Esophagus (tissue), 2 donors: ENCODE results near the gene KLF16. TPM values are rescaled to one million over a fixed set of nuclear protein-coding genes. Genes with fewer than 3 reads are reported as not detected.

Source experiments
- H3K27ac ChIP-seq, 2 donors: one replicate each; pipeline ENCODE4 v1.5.1; 2013; ENCODE audit warnings: low read depth in 2 of 2, mild to moderate bottlenecking in 2 of 2, inconsistent platforms in 1 of 2, low read length in 1 of 2, moderate library complexity in 1 of 2
- H3K27me3 ChIP-seq, 2 donors: one replicate each; pipeline ENCODE4 v1.6.1; 2013; ENCODE audit warnings: low read length in 2 of 2, control low read depth in 1 of 2, mild to moderate bottlenecking in 1 of 2; ENCODE audit not compliant: insufficient read depth in 2 of 2, control insufficient read depth in 1 of 2
- H3K36me3 ChIP-seq, 2 donors: one replicate each; pipeline ENCODE4 v1.6.1; 2013; ENCODE audit warnings: low read length in 1 of 2; ENCODE audit not compliant: control insufficient read depth in 2 of 2, insufficient read depth in 2 of 2
- H3K4me1 ChIP-seq, 2 donors: one replicate each; pipeline ENCODE4 v1.6.1; 2013; ENCODE audit warnings: low read length in 1 of 2; ENCODE audit not compliant: control insufficient read depth in 2 of 2, insufficient read depth in 2 of 2
- H3K4me3 ChIP-seq, 2 donors: one replicate each; pipeline ENCODE4 v1.5.1; 2013; ENCODE audit warnings: low read length in 2 of 2, mild to moderate bottlenecking in 2 of 2, low read depth in 1 of 2, moderate library complexity in 1 of 2
- H3K9me3 ChIP-seq, 2 donors: one replicate each; pipeline ENCODE4 v1.6.1; 2013; ENCODE audit warnings: mild to moderate bottlenecking in 2 of 2, low read depth in 1 of 2, low read length in 1 of 2, moderate library complexity in 1 of 2; ENCODE audit not compliant: control insufficient read depth in 2 of 2, insufficient read depth in 1 of 2
- WGBS, 2 donors: extraction: QIAGEN DNeasy Blood & Tissue Kit; methylation state at CpG; one replicate each; pipeline ENCODE4 v1.1.7; 2013; 5-methylcytosine and 5-hydroxymethylcytosine counted together
- polyA plus RNA-seq, 2 donors: library from polyadenylated mRNA; stranded (reverse); fragments of 200-250 nt; gene quantifications; one replicate each; pipeline ENCODE4 v1.2.3, GENCODE V29; 2013
- donor health status: healthy with polysubstance abuse.
- donor health status: Bipolar disorder and iron deficiency.

The KLF16 gene
- polyA plus RNA-seq, 2 donors = 9.3 to 13.5 TPM

DNA sequence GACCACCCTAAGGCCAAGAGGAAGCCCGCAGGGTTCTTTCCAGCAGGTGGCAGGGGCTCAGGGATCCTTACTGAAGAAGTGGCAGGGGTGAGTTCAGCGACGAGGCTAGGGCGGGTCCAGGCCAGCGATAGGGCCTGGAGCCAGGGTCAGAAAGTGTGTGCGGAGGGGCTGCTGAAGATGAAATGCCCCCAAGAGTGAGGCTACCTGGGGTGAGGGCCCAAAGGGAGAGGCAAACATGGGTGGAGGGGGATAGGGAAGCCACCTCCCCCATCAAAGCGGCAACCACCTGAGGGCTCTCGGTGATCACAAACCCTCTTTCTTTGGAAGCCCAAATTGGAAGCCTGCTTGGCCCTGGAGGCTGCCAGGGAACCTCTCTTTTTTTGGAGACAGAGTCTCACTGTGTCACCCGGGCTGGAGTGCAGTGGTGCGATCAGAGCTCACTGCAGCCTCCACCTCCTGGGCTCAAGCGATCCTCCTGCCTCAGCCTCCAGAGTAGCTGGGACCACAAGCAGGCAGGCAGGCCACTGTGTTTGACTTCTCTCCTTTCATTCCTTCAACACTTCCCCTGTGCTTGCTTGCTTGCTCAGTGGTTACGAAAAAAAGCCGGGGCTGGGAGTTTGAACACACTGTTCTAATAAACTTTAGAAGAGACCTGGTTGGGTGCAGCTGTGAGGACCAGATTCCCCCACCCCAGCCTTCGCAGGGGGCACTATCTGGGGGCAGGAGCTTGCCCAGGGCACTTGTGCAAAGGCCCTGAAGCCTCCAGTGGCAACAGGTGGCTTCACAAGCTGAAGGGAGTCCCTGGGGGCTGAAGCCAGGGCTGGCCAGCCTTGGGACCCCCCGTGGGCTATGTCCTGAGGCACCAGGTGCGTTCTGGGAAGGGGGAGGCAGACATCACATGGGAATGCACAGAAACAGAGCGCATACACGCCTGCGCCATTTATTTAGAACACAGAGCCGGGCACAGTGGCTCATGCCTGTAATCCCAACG is 49.9 kb downstream of the KLF16 start:
- Histone ChIP-seq H3K36me3 (peaks cover 6 to 30% of the 10 kb centered on the region in 2 donors), H3K4me3 (peak overlapping the region; percentile 40 to 48), H3K27ac (peak overlapping the region; percentile 43 to 83), H3K27me3 (no peaks in the 10 kb centered on the region), H3K4me1 (peaks cover 6 to 9% of the 10 kb centered on the region in 2 donors), H3K9me3 (no peaks in the 10 kb centered on the region)
- 60 to 66% methylated on average over 21 of the region's 21 CpGs for WGBS, 2 donors

DNA sequence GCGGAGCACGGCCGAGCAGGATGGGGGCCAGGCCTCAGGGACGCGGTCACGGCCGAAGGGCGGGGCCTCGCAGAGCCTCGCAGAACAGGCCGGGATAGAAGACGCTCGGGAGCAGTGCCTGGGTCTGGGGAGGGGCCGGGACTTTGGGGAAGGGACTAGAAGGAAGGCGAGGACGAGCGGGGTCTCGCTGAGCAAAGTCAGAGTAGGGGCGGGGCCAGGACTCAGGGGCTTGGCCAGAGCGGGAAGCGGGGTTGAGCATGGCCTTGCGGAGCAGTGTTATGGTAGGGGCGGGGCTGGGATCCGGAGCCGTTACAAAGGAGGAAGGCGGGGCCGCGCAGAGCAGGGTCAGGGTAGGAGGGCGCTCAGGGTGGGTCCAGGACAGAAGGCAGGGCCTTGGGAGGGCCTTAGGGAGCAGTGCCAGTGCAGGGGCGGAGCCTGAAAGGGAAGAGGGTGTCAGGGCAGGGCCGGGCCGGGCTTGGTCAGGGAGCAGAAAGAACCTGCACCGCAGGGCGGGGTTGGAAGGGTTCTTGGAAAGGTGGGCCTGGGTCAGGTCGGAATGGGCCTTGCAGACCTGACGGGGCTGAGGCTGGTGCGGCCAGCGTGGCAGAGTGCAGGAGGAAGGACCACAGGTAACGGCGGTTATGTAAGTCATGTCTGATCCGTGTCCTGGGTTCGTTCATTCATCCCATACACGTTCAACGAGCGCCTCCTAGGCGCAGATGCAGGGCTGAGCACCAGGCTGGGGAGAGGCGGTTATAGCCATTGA is 50.8 kb downstream of the KLF16 start:
- Histone ChIP-seq H3K27me3 (no peaks in the 10 kb centered on the region), H3K4me1 (peaks cover 6 to 16% of the 10 kb centered on the region in 2 donors), H3K27ac (peak overlapping the region; percentile 43 to 83), H3K36me3 (peaks cover 4 to 22% of the 10 kb centered on the region in 2 donors), H3K4me3 (peak overlapping the region; percentile 40 to 48), H3K9me3 (no peaks in the 10 kb centered on the region)
- 0% methylated on average over 41 to 47 of the region's 47 CpGs for WGBS, 2 donors

DNA sequence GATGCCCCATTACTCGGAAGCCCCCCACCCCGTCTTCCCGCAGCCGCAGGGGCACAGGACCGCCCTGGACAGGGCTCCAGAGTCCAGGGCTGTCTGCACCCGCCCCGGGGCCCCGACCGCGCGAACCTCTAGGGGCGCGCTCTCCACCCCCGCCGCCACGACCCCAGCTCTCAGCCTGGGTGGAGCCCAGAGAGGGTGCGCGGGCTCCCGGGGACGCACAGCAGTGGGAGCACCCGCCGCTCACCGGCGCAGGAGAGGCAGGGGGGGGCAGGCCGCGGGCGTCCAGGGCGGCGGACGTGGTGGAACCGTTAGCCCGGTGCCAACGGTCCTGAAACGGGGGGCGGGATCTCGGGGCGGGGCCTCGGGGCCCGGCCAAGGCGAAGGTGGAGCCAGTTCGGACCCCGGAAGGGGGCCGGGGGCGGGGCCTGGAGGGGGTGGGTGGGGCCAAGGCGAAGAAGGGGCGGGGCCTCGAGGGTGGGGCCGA is 51.4 kb downstream of the KLF16 start, which contains the start of gene ATP8B3:
ATP8B3 (minus strand) TSS at position 335 of the 484 bp plus-strand sequence. CDS start 540 bp downstream, outside the sequence.
- H3K9me3 ChIP-seq = no peaks in the 10 kb centered on the region
- WGBS, 2 donors = 2% methylated on average over 20 to 48 of the region's 48 CpGs
- H3K27ac ChIP-seq = peak within 1 kb of the TSS; percentile 60 to 83
- H3K4me3 ChIP-seq = peak within 1 kb of the TSS; percentile 40 to 48
- H3K4me1 ChIP-seq = peaks cover 6 to 16% of the 10 kb centered on the region in 2 donors
- H3K36me3 ChIP-seq = peaks cover 4 to 15% of the 10 kb centered on the region in 2 donors
- H3K27me3 ChIP-seq = no peaks in the 10 kb centered on the region

DNA sequence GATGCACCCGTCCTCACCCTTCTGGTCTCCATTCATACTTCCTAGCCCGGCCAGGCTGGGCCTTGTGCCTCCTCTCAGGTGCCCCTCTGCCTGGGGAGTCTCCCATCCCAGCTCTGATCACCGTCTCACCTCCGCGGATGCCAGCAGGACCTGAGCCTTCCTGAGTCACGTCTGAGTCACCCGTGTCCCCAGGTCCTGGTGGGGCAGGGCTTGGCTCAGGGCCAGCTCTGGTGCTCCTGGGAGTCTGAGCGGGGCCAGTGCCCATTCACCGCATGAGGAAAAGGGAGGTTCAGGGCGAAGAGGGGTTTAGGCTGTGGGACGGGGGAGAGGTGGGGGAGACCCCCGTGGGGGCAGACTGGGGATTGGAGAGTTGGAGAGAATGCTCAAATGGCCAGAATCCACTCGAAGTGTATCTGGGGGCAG is 51.9 kb downstream of the KLF16 start:
- Histone ChIP-seq H3K4me1 (peaks cover 6 to 16% of the 10 kb centered on the region in 2 donors), H3K9me3 (no peaks in the 10 kb centered on the region), H3K4me3 (peak overlapping the region; percentile 30 to 40), H3K36me3 (peaks cover 0 to 10% of the 10 kb centered on the region in 2 donors), H3K27ac (peak overlapping the region; percentile 60 to 69), H3K27me3 (no peaks in the 10 kb centered on the region)
- WGBS, 2 donors = 10 to 17% methylated on average over 13 of the region's 13 CpGs

DNA sequence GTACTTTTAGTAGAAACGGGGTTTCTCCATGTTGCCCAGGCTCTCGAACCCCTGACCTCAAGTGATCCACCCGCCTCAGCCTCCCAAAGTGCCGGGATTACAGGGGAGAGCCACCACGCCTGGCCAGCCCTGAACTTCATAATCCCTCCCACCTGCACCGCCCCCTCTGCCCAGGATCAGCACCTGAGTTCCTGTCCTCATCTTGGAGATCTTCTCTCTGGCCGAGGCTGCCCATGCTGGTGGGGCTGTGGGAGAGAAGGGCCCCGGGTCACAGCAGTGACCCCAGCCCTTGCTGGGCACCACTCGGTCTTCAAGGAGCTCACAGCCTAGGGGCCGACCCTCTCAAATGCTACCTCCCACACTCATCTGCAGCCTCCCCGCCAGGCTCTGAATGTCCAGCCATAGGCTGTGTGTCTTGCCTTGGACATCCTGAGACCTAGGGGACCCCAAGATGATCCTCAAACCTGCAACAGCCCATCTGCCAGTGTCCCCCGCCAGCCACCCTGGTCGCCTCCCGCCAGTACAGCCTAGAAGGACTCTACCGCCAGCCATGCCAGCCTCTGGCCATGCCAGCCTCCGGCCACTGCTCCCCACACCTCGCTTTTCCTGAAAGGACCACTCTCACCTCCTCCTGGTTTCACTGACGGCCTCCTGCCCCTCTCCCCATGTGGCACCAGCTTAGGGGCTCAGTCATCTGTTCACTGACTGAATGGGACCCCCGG is 52.8 kb downstream of the KLF16 start:
- Histone ChIP-seq H3K36me3 (peaks cover 0 to 5% of the 10 kb centered on the region in 2 donors), H3K27me3 (no peaks in the 10 kb centered on the region), H3K4me1 (peaks cover 6 to 16% of the 10 kb centered on the region in 2 donors), H3K4me3 (no peak overlapping the region), H3K27ac (no peak overlapping the region), H3K9me3 (no peaks in the 10 kb centered on the region)
- WGBS, 2 donors = 83 to 88% methylated on average over 19 of the region's 19 CpGs

DNA sequence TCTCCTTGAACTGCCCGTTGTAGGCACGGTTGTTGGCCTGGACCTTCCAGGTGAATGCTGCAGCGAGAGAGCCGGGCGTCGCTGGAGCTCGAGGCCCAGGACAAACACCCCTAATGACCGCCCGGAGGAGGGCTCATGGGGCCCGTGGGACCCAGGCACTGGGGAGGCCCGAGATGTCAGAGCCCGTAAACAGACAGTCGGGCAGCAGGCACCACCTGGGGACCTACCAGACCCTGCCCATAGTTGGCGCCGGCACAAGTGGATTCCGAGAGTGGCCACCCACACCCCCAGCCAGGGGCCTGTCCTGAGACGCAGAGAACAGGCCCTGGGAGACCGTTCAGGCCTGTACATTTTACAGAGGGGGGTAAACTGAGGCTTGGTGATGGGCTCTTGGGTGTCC is 53.7 kb downstream of the KLF16 start:
- H3K4me1 ChIP-seq = peaks cover 6 to 16% of the 10 kb centered on the region in 2 donors
- 51 to 66% methylated on average over 18 of the region's 18 CpGs for WGBS, 2 donors
- H3K9me3 ChIP-seq = no peaks in the 10 kb centered on the region
- H3K27me3 ChIP-seq = no peaks in the 10 kb centered on the region
- no peak overlapping the region for H3K4me3 ChIP-seq
- peaks cover 0 to 4% of the 10 kb centered on the region in 2 donors for H3K36me3 ChIP-seq
- no peak overlapping the region for H3K27ac ChIP-seq

DNA sequence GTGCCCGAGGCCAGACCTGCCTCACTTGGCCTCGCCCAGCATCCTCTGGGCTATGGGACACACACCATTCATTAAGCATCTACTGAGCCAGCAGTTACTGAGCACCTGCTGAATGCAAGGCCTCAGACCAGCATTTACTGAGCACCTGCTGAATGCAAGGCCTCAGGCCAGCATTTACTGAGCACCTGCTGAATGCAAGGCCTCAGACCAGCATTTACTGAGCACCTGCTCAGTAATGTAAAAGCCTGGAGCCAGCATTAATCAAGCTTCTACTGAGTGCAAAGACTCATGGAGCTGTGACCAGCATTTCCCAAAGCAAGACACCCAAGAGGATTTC is 55.0 kb downstream of the KLF16 start:
- peaks cover 6 to 16% of the 10 kb centered on the region in 2 donors for H3K4me1 ChIP-seq

DNA sequence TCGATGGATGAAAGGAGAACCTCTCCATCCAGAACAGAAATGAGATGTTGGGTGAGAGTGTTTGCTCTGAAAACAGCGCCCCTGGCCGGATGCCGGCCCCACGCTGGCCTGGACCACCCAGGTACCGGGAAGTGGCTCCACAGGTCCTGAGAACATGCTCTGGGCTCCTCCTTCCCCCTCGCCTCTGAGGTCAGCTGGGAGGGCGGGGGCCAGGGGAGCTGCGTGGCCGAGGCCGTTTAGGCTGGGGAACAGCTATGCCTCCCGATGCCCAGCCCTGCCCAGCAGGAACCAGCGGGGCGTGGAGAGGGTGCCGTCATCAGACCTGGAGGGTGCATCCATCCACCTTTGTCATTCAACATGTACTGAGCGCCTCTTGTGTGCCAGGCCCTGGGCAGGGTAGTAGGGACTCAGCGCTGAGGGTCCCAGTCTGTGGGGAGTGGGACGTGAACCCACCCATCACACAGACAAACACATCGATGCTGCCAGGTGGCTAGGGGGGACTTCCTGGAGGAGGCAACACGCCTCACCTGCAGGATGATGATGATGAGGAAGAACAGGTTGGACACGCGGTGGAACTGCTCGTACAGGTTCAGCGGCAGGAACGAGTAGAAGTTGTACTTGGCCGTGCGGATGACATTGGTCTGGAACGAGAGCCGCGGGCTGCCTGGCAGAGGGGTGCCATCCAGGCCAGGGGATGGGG is 55.5 kb downstream of the KLF16 start:
- Histone ChIP-seq H3K27me3 (no peaks in the 10 kb centered on the region), H3K9me3 (no peaks in the 10 kb centered on the region), H3K4me3 (no peak overlapping the region), H3K27ac (peak overlapping the region in 1 of 2 donors; percentile 43), H3K4me1 (peaks cover 3 to 12% of the 10 kb centered on the region in 2 donors), H3K36me3 (peaks cover 0 to 2% of the 10 kb centered on the region in 2 donors)
- WGBS, 2 donors = 52 to 53% methylated on average over 30 of the region's 30 CpGs

More for the DNA sequence above, 55.0 kb downstream of the KLF16 start:
- 65 to 77% methylated on average over 2 of the region's 2 CpGs for WGBS, 2 donors
- Histone ChIP-seq H3K36me3 (peaks cover 0 to 2% of the 10 kb centered on the region in 2 donors), H3K27me3 (no peaks in the 10 kb centered on the region), H3K27ac (peak overlapping the region in 1 of 2 donors; percentile 31), H3K9me3 (no peaks in the 10 kb centered on the region), H3K4me3 (no peak overlapping the region)
